Activated CD4-positive, alpha-beta T cell treated with anti-CD3 and anti-CD28 coated beads for 48 hours (primary cell): ENCODE measurements around the gene CCNF.
"Not testable (repeated sequence)": the region's sequence is repeated elsewhere in the genome, so short reads cannot be mapped to it uniquely, and the experiment has no call there.

Experiments used
- DNase-seq: peaks from one replicate; pipeline ENCODE4 v3.0.0-alpha.2; 2020

Gene CCNF

GRCh38 chr16:2429034-2429770 lies at the start of gene CCNF:
Gene CCNF, plus strand, starts transcription at chr16:2429447. Its CDS starts 35 bp downstream, at chr16:2429482.
- DNase-seq: peak; percentile 98

DNA sequence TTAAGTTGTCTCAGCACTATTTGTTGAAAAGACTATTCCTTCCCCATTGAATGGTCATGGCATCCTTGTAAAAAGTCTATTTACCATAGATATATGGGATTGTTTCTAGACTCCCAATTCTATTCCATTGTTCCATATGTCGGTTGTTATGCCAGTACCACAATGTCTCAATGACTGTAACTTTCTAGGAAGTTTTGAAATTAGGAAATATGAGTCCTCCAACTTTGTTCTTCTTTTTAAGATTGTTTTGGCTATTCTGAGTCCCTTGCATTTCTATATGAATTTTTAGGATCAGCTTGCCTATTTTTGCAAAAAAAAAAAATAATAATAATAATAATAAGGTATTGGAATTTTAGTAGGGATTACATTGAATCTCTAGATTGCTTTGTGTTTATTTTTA lies 45.7 kb upstream of the CCNF start:
- DNase-seq: no peak

DNA sequence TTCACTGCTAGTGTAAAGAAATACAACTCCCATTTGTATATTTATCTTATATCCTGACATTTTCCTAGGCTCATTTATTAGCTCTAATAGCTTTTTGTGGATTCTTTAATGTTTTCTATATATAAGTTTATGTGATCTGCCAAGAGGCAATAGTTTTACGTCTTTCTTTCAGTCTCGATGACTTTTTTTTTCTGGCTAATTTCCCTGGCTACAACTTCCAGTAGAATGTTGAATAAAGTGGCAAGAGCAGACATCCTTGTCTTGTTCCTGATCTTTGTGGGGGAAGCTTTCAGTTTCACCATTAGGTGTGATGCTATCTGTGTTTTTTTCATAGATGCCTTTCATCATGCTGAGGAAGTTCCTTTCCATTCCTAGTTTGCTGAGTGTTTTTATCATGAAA lies 44.8 kb upstream of the CCNF start:
- DNase-seq: no peak

DNA sequence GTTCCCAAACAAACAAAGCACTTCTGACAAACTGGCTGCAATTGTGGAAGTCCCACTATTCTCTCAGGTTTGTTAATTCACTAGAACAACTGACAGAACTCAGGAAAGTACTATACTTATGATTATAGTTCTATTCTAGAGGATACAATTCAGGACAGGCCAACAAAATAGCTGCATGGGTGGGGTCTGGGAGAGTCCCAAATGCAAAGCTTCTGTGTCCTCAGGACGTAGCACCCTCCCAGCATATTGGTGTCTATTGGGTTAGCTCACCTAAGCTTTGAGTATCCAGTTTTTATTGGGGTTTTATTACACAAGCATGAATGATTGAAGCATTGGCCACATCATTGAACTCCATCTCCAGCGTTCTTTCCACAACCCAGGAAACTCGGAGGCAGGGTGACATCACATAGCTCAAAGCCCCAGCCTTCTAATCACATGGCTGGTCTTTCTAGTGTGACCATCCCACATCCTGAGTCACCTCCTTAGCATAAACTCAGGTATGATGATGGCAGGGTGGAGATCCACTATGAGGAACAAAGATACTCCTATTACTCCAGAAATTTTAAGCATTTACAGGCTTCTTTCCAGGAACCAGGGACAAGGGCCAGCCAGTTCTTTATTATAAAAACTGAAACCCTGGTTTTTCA lies 43.9 kb upstream of the CCNF start:
- DNase-seq: no peak

- not testable (repeated sequence) for DNase-seq
Measured at GRCh38 chr16:2385982-2386381, 43.3 kb upstream of the CCNF start.

GRCh38 chr16:2386990-2387389 lies 42.3 kb upstream of the CCNF start:
- DNase-seq: no peak

GRCh38 chr16:2388139-2388874 lies 40.9 kb upstream of the CCNF start:
- DNase-seq: no peak

GRCh38 chr16:2388875-2389433 lies 40.3 kb upstream of the CCNF start:
- DNase-seq: no peak

DNA sequence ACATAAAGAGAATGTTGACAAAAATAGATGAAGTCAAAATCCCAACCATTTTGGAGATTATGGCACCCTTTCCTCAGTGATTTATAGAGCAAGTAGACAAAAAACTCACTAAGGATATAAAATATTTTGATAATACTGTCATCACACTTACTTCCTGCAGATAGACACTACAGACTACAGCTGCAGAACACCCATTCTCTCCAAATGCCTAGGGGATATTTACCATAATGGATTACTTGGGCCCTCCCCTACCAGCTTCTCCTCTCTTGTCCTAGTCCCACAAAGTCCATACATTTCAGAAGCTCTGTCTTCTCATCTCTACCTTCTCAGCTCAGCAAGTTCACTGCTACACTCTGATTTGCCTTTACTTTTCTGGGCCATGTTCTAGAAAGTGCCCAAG lies 37.2 kb upstream of the CCNF start:
- DNase-seq: no peak

GRCh38 chr16:2398520-2398919 lies 30.7 kb upstream of the CCNF start:
- no peak for DNase-seq

DNA sequence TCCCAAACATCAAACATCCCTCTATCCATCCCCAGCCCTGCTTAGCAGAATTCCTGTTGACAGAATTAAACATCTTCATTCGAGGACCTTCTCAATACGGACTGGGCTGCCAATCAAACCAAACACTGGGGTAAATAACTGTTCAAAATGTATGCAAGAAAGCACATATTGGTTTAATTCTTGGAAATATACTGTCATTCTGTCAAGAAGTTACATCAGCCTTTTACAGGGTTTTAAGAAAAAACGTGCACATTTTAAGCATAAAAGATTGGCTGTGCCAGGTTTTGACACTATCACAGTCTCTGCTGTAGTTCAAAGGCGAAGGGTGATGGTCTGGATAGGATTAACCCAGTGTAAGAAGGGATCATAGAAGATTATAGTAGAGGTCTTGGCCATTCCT lies 25.1 kb upstream of the CCNF start:
- DNase-seq: no peak

DNA sequence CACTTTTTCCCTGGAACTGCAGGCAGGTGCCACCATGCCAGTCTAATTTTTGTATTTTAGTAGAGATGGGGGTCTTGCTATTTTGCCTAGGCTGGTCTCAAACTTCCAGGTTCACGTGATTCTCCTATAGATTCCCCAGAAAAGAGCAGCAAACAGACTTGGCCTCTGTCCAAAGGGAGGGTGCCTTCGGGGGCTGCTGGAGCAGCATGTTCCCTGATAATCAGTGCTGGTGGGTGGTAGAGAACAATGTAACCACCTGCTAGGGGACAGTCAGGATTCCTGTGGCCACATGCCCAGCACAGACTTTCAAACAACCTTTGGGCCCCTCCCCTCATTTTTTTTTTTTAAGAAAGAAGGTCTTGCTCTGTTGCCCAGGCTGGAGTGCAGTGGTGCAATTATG lies 14.2 kb upstream of the CCNF start:
- DNase-seq: no peak

GRCh38 chr16:2420035-2420434 lies 9.2 kb upstream of the CCNF start:
- DNase-seq: no peak

DNA sequence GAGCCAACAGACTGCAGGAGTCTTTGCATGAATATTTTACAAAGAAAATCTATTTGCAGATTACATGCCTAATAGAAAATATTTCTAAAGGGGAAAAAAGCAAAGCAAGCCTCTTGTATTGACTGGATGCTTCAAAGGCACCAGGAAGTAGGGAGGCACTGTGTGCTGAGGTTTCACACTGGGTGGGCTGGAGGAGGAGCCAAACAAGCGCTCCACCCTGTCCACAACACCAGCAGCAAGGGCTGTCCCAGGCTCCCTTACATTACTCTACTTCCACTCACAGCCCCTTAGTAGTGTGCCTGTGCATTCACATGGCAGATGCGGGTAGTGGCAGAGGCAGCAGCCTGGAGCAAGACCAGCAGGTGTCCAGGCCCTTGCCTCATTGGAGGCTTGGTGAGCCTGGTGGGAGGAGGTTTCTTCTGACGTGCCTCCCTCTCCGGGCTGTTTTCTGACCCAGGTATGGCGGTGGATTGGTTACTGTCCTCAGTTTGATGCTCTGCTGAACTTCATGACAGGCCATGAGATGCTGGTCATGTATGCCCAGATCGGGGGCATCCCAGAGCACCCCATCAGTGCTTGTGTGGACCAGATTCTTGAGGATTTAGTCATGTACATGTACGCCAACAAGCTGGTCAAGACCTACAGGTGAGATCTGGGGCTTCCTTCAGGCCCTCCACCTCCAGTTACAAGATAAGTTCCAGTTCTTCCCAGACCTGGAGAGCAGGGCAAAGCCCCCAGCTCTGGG lies 7.0 kb upstream of the CCNF start:
- no peak for DNase-seq

DNA sequence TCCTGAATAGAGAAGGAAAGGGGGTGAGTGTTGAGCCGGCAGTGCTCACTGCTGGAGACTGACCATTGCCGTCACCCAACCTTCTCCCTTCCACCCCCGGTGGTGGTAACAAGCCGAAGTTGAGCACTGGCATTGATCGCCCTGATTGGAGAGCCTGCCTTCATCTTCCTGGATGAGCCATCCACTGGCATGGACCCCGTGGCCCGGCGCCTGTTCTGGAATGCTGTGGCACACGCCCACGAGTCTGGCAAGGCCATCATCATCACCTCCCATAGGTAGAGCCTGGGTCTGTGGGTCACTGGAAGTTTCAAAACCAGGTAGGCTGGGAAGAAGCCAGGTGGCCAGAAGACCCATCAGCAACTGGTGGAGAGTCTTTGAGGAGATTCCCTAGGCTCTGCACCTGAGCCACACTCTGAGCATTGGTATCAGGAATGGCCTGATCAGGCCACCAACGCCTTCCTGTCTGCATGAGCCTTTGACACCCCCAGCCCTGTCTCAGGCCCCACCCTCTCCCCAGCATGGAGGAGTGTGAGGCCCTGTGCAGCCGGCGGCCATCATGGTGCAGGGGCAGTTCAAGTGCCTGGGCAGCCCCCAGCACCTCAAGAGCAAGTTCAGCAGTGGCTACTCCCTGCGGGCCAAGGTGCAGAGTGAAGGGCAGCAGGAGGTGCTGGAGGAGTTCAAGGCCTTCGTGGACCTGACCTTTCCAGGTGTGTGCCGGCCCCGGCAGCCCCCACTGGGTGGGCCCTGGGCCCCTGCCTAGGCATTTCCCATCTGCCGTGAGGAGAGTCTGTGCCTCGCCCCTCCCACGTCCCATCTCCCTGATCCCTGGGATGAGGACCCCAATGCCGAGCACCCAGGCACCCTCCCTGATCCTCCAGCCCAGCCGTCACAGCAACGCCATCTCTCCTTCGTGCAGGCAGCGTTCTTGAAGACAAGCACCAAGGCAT lies 4.9 kb upstream of the CCNF start:
- DNase-seq: no peak

- DNase-seq: no peak
Measured at GRCh38 chr16:2425008-2425518, 4.2 kb upstream of the CCNF start.

DNA sequence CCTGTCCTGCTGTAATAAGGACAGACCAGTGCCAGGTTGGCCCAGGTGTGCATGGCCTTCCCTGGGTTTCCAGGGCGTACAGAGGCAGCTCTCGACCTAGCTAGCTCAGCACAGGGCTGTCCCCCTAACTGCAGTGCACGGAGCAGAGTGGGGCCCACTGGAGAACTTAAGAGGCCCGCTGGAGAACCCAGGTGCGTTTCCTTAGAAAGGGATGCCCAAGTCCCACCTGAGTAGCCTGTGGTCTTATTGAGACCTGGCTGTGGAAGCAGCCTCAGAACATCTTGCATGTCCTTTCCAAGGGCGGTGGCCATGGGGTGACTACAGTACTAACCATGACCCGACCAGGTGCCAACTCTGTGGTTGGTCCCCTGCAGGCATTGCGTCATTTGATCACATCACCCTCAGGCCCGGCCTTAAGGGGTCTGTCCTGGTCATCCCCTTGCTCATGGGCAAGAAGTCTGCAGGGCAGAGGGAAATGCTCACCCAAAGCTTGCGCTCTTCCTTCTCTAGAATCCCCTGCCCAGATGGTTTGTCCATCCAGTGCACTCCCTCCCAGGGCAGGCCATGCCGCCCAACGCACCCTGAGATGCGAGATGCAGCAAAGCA lies 3.3 kb upstream of the CCNF start:
- DNase-seq: no peak

DNA sequence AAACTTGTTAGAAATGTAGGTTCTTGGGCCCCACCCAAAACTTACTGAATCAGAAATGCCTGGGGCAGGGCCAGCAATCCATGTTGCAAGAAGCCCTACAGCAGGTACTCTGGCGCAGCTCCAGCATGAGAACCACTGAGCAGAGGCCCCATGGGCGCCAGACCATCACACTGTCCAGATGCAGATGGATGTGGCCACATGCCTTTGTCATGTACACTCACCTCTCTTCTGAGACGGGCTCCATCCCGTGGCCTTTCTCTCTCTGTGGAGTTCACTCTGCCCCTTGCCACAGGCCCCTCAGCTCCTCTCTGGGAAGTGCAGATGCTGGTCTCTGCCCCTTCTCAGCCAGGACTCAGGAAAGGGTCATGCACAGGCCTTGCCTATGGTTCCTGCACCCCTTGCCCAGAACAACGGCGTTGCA lies 2.3 kb upstream of the CCNF start:
- no peak for DNase-seq

DNA sequence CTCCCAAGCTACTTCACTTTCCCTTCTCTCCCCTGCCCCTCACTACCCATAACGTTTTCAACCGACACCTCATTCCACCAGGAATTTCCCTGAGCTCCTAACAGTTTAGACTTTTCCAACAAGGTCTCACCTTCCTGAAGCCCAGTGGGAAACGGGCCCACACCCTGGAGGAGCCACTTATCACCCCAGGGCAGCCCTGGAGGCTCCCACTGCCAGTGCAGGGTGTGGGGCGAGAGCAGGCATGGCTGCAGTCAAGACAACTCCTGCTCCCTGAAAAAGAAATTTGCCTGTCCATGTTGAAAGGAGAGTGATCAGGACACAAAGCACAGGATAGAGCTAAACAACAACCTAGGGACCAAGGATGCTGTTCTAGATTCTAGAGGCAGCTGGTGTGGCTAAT lies 1.7 kb upstream of the CCNF start:
- DNase-seq: no peak

GRCh38 chr16:2428051-2428783 lies 1.0 kb upstream of the CCNF start:
- DNase-seq: peak; percentile 35

DNA sequence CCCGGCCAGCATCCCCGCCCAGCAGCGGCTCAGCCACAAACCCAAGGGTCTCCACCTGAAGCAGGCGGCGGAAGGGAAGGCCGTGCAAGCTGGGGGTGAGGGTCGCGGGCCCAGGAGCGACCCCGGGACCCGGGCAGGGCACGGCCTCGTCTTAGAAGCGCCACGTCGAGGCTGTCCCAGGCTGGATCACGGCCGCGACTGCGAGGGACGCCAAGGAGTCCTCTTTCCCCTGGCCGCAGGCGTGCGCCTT lies 538 bp upstream of the CCNF start:
- no peak for DNase-seq
